ENCODE measurements around the gene MYO1B. TPM values are rescaled to one million over a fixed set of nuclear protein-coding genes. Genes with fewer than 3 reads are reported as not detected.
A peak's percentile ranks its signal among the peaks of the same experiment; 100 is the strongest.

MYO1B gene
- polyA plus RNA-seq (2013, experiment 1 of 4) = 79.2 TPM
- 84.0 TPM for polyA plus RNA-seq (2013, experiment 2 of 4)
- 49.6 TPM for polyA plus RNA-seq (2013, experiment 3 of 4)
- polyA plus RNA-seq (2013, experiment 4 of 4) = 58.6 TPM

GRCh38 chr2:191245046-191245868 is at the start of gene MYO1B:
Gene MYO1B (plus strand): TSS chr2:191245404. CDS start chr2:191276896, 31,492 bp downstream.
- Histone ChIP-seq H3K4me3 (ENCODE audit: insufficient read depth, low read depth, low read length) (peak within 1 kb of the TSS; percentile 84), H3K9me3 (ENCODE audit: control insufficient read depth, low read length) (no peaks in the 10 kb centered on the region), H3K27me3 (ENCODE audit: control insufficient read depth, insufficient read depth, low read length, poor library complexity, severe bottlenecking) (no peaks in the 10 kb centered on the region), H3K36me3 (ENCODE audit: control insufficient read depth, insufficient read depth, low read length) (no peaks in the 10 kb centered on the region), H3K4me1 (ENCODE audit: control insufficient read depth, insufficient read depth, low read length) (peaks cover 19% of the 10 kb centered on the region), H3K27ac (ENCODE audit: insufficient read depth, low read depth, low read length, poor library complexity, severe bottlenecking) (peak within 1 kb of the TSS; percentile 98)
- 0 to 1% methylated on average over 112 of the region's 112 CpGs for WGBS, 2 experiments

GRCh38 chr2:191197096-191197495 is 48.1 kb upstream of the MYO1B start:
- no peak overlapping the region for H3K27ac ChIP-seq (ENCODE audit: insufficient read depth, low read depth, low read length, poor library complexity, severe bottlenecking)
- H3K4me1 ChIP-seq (ENCODE audit: control insufficient read depth, insufficient read depth, low read length) = no peaks in the 10 kb centered on the region
- H3K9me3 ChIP-seq (ENCODE audit: control insufficient read depth, low read length) = no peaks in the 10 kb centered on the region
- H3K4me3 ChIP-seq (ENCODE audit: insufficient read depth, low read depth, low read length) = no peak overlapping the region
- WGBS, 2 experiments = 93 to 100% methylated on average over 2 to 3 of the region's 3 CpGs
- no peaks in the 10 kb centered on the region for H3K36me3 ChIP-seq (ENCODE audit: control insufficient read depth, insufficient read depth, low read length)
- H3K27me3 ChIP-seq (ENCODE audit: control insufficient read depth, insufficient read depth, low read length, poor library complexity, severe bottlenecking) = no peaks in the 10 kb centered on the region

- 94 to 97% methylated on average over 4 of the region's 4 CpGs for WGBS, 2 experiments
- Histone ChIP-seq H3K9me3 (ENCODE audit: control insufficient read depth, low read length) (no peaks in the 10 kb centered on the region), H3K27ac (ENCODE audit: insufficient read depth, low read depth, low read length, poor library complexity, severe bottlenecking) (no peak overlapping the region), H3K4me3 (ENCODE audit: insufficient read depth, low read depth, low read length) (no peak overlapping the region), H3K36me3 (ENCODE audit: control insufficient read depth, insufficient read depth, low read length) (no peaks in the 10 kb centered on the region), H3K27me3 (ENCODE audit: control insufficient read depth, insufficient read depth, low read length, poor library complexity, severe bottlenecking) (no peaks in the 10 kb centered on the region), H3K4me1 (ENCODE audit: control insufficient read depth, insufficient read depth, low read length) (no peaks in the 10 kb centered on the region)
Observed at GRCh38 chr2:191198271-191198670, 46.9 kb upstream of the MYO1B start.

GRCh38 chr2:191199929-191200512 is 45.2 kb upstream of the MYO1B start:
- H3K27me3 ChIP-seq (ENCODE audit: control insufficient read depth, insufficient read depth, low read length, poor library complexity, severe bottlenecking) = no peaks in the 10 kb centered on the region
- H3K9me3 ChIP-seq (ENCODE audit: control insufficient read depth, low read length) = no peaks in the 10 kb centered on the region
- 92 to 96% methylated on average over 6 of the region's 6 CpGs for whole genome bisulfite sequencing, 2 experiments
- H3K27ac ChIP-seq (ENCODE audit: insufficient read depth, low read depth, low read length, poor library complexity, severe bottlenecking) = no peak overlapping the region
- no peaks in the 10 kb centered on the region for H3K36me3 ChIP-seq (ENCODE audit: control insufficient read depth, insufficient read depth, low read length)
- no peaks in the 10 kb centered on the region for H3K4me1 ChIP-seq (ENCODE audit: control insufficient read depth, insufficient read depth, low read length)
- H3K4me3 ChIP-seq (ENCODE audit: insufficient read depth, low read depth, low read length) = no peak overlapping the region

GRCh38 chr2:191200910-191201309 is 44.3 kb upstream of the MYO1B start:
- Histone ChIP-seq H3K27ac (ENCODE audit: insufficient read depth, low read depth, low read length, poor library complexity, severe bottlenecking) (no peak overlapping the region), H3K4me3 (ENCODE audit: insufficient read depth, low read depth, low read length) (no peak overlapping the region), H3K27me3 (ENCODE audit: control insufficient read depth, insufficient read depth, low read length, poor library complexity, severe bottlenecking) (no peaks in the 10 kb centered on the region), H3K9me3 (ENCODE audit: control insufficient read depth, low read length) (no peaks in the 10 kb centered on the region), H3K36me3 (ENCODE audit: control insufficient read depth, insufficient read depth, low read length) (no peaks in the 10 kb centered on the region), H3K4me1 (ENCODE audit: control insufficient read depth, insufficient read depth, low read length) (no peaks in the 10 kb centered on the region)
- 81 to 90% methylated on average over 1 of the region's 1 CpG for WGBS, 2 experiments

- no peaks in the 10 kb centered on the region for H3K4me1 ChIP-seq (ENCODE audit: control insufficient read depth, insufficient read depth, low read length)
- no peak overlapping the region for H3K27ac ChIP-seq (ENCODE audit: insufficient read depth, low read depth, low read length, poor library complexity, severe bottlenecking)
- H3K27me3 ChIP-seq (ENCODE audit: control insufficient read depth, insufficient read depth, low read length, poor library complexity, severe bottlenecking) = no peaks in the 10 kb centered on the region
- no peaks in the 10 kb centered on the region for H3K36me3 ChIP-seq (ENCODE audit: control insufficient read depth, insufficient read depth, low read length)
- H3K9me3 ChIP-seq (ENCODE audit: control insufficient read depth, low read length) = no peaks in the 10 kb centered on the region
- 95 to 100% methylated on average over 1 to 2 of the region's 2 CpGs for WGBS, 2 experiments
- H3K4me3 ChIP-seq (ENCODE audit: insufficient read depth, low read depth, low read length) = no peak overlapping the region
Observed at GRCh38 chr2:191202209-191202721, 42.9 kb upstream of the MYO1B start.

GRCh38 chr2:191202881-191203397 is 42.3 kb upstream of the MYO1B start:
- H3K27me3 ChIP-seq (ENCODE audit: control insufficient read depth, insufficient read depth, low read length, poor library complexity, severe bottlenecking) = no peaks in the 10 kb centered on the region
- no peaks in the 10 kb centered on the region for H3K36me3 ChIP-seq (ENCODE audit: control insufficient read depth, insufficient read depth, low read length)
- H3K4me3 ChIP-seq (ENCODE audit: insufficient read depth, low read depth, low read length) = no peak overlapping the region
- H3K4me1 ChIP-seq (ENCODE audit: control insufficient read depth, insufficient read depth, low read length) = no peaks in the 10 kb centered on the region
- no peak overlapping the region for H3K27ac ChIP-seq (ENCODE audit: insufficient read depth, low read depth, low read length, poor library complexity, severe bottlenecking)
- no peaks in the 10 kb centered on the region for H3K9me3 ChIP-seq (ENCODE audit: control insufficient read depth, low read length)
- 80 to 84% methylated on average over 5 of the region's 5 CpGs for WGBS, 2 experiments

- H3K9me3 ChIP-seq (ENCODE audit: control insufficient read depth, low read length) = no peaks in the 10 kb centered on the region
- 92% methylated on average over 4 of the region's 4 CpGs for WGBS, 2 experiments
- no peaks in the 10 kb centered on the region for H3K27me3 ChIP-seq (ENCODE audit: control insufficient read depth, insufficient read depth, low read length, poor library complexity, severe bottlenecking)
- no peak overlapping the region for H3K27ac ChIP-seq (ENCODE audit: insufficient read depth, low read depth, low read length, poor library complexity, severe bottlenecking)
- H3K4me1 ChIP-seq (ENCODE audit: control insufficient read depth, insufficient read depth, low read length) = no peaks in the 10 kb centered on the region
- no peak overlapping the region for H3K4me3 ChIP-seq (ENCODE audit: insufficient read depth, low read depth, low read length)
- H3K36me3 ChIP-seq (ENCODE audit: control insufficient read depth, insufficient read depth, low read length) = no peaks in the 10 kb centered on the region
Observed at GRCh38 chr2:191204433-191204832, 40.8 kb upstream of the MYO1B start.

- 94 to 95% methylated on average over 13 of the region's 13 CpGs for WGBS, 2 experiments
- H3K9me3 ChIP-seq (ENCODE audit: control insufficient read depth, low read length) = no peaks in the 10 kb centered on the region
- no peak overlapping the region for H3K4me3 ChIP-seq (ENCODE audit: insufficient read depth, low read depth, low read length)
- H3K4me1 ChIP-seq (ENCODE audit: control insufficient read depth, insufficient read depth, low read length) = no peaks in the 10 kb centered on the region
- H3K36me3 ChIP-seq (ENCODE audit: control insufficient read depth, insufficient read depth, low read length) = no peaks in the 10 kb centered on the region
- no peak overlapping the region for H3K27ac ChIP-seq (ENCODE audit: insufficient read depth, low read depth, low read length, poor library complexity, severe bottlenecking)
- H3K27me3 ChIP-seq (ENCODE audit: control insufficient read depth, insufficient read depth, low read length, poor library complexity, severe bottlenecking) = no peaks in the 10 kb centered on the region
Observed at GRCh38 chr2:191206613-191207471, 38.4 kb upstream of the MYO1B start.

Data from ectodermal cell (in vitro differentiated cells).